Non-pigmented ciliary epithelial cell (primary cell): ENCODE results near the gene NPBWR2.

Experiments used
- DNase-seq: peaks from one replicate; pipeline ENCODE4 v3.0.0-alpha.2; 2010; ENCODE audit warnings: low read depth

Gene NPBWR2

GRCh38 chr20:64116541-64117431 lies 9.4 kb upstream of the NPBWR2 start:
- no peak for DNase-seq

GRCh38 chr20:64116016-64116415 lies 8.7 kb upstream of the NPBWR2 start:
- DNase-seq = no peak

- no peak for DNase-seq
Measured at GRCh38 chr20:64115171-64115911, 8.0 kb upstream of the NPBWR2 start.

GRCh38 chr20:64114356-64114971 lies 7.1 kb upstream of the NPBWR2 start:
- DNase-seq = no peak

- no peak for DNase-seq
Measured at GRCh38 chr20:64113796-64114355, 6.5 kb upstream of the NPBWR2 start.

DNA sequence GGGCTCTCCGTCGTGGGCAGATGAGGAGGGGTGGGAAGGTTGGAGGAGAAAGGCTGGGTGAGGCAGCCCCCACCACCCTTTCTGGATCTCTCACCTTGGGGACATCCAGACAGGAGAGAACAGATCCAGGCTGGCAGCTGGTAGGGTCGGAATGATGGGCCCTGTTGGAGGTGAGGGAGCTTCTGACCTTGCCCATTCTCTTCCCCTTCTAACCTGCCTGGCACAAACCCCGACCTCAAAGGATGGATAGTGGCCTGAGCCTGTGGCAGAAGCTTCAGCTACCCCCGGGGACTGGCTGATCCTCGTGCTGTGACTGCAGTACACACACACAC lies 6.0 kb upstream of the NPBWR2 start:
- no peak for DNase-seq

GRCh38 chr20:64112691-64113443 lies 5.5 kb upstream of the NPBWR2 start:
- no peak for DNase-seq

DNA sequence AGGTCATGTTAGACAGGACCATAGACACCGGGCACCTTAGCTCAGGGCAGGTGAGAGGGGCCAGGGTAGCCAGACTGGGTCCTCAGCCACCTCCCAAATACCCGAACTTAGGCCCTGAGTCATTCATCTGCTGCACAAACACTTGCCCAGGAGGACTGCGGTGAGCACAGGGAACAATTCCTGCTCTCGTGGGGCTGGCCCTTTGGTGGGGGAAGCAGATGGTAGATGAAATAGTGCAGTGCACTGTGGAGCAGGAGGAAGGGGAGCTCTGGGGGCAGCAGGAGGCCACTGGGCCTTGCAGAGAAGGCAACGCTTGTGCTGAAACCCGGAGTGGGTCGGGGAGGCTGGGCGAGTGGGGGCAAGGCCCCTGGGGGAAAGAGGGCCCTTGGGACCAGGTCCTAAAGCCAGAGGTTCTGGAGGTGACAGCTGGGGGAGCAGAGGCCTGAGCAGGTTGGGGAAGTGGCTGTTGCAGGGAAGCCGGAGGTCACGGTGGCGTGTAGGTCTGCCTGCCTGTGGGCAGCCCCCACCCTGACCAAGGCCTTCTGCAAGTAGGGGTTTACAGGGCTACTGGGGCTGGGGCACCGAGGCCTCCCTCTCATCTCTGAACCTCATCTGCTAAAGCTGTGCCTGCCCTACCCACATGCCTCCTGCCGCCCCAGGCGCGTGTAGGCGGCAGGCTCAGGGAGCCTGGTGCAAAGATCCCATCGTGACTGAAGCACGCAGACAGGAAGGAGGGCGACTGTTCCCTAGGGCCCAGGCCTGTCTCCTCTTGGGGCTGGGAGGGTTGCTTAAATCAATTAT lies 4.7 kb upstream of the NPBWR2 start:
- no peak for DNase-seq

- no peak for DNase-seq
Measured at GRCh38 chr20:64110411-64111068, 3.2 kb upstream of the NPBWR2 start.

DNA sequence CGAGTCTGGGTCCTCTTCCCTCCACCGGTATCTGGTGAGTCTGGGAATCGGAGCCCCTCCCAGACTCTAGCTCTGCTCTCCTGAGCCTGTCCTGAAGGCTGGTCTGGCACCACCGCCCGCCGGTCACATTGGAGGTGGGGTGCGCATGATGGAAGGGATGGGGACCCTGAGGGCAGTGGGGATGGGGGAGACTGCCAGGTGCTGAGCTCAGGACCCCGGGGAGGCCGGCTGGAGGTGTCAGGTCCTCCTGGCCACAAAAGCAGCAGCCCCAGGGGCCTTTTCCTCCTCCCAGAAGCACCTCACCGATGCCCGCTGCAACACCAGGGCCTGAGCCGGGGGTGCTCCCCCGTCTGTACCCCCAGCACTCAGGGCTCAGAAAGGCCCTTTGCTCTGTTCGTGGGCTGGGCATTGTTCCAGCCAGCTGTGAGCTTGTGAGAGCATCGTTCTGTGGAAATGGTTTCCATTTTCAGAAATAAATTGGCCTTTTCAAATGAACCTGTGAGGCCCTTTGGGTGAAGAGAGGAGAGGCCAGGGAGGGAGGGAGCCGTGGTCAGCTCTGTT lies 2.5 kb upstream of the NPBWR2 start:
- DNase-seq = no peak

DNA sequence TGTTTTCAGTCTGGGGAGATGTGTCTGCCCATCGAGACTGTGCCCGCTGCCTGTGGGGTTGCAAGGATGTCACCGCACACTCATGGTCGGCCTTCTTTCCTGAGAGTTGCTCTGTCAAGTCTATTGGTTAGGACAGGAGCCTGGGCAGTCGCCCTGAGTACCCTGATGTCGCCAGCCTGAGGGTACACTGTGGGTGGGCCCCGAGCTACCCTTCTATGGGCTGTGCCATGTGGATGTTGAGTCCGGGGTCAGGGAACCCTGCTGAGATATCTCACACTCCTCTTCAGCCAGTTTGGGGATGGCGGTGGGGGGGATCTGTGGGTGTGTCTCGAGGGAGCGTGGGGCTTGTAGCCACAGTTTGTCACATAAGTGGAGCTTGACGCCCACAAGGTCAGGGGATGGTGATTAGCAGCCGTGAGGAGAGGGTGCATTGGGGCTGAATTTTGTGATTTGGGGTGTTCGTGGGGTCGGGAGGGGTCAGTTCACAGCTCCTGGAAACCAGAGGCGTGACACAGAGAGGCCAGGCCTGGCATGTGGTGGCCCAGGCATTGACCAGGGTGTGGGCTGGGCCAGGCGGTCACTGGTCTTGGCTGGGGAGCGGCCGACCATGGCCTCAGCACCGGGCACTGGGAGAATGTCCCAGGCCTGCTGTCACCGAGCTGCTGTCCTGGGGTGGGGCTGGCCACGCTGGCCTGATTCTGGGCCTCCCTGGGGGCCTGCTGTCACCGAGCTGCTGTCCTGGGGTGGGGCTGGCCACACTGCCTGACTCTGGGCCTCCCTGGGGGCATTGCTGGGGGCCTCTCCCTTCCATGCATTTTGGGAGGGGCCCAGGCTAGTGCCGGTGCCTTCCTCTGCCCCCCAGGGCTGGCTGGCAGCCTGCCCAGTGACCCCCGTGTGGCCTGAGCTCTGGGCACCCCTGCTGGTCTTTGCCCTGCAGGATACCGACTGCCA lies 1.6 kb upstream of the NPBWR2 start:
- DNase-seq = no peak

- DNase-seq = no peak
Measured at GRCh38 chr20:64107736-64108457, 532 bp upstream of the NPBWR2 start.

GRCh38 chr20:64106435-64106961 lies 867 bp downstream of the NPBWR2 start:
- DNase-seq = no peak

GRCh38 chr20:64105846-64106434 lies 1.4 kb downstream of the NPBWR2 start:
- no peak for DNase-seq

DNA sequence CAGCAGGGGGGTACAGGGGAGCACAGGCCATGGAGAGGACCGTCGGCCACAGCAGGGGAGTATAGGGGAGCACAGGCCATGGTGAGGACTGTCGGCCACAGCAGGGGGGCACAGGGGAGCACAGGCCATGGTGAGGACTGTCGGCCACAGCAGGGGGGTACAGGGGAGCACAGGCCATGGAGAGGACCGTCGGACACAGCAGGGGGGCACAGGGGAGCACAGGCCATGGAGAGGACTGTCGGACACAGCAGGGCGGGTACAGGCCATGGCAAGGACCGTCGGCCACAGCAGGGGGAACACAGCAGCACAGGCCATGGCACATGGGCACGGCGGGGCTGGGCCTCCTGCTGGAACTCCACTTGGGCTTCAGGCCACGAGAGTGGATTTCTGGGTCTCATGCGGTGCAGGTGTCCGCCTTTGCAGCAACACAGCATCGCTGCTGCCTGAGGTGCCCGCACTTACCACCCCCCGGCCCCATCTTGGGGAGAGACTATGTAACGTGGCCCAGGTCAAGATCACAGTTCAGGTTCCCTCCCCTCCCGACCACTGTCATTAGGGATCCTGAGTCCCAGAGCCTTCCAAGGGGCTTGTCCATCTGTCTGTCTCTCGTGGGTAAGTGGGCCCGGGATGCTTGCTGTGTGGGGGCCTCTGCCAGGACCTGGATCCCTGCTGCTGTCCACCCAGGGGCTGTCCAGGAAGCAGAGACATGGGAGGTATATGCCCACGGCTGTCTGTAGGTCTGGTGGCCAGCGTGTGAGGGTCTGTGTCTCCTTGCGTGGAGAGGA lies 2.5 kb downstream of the NPBWR2 start:
- DNase-seq = no peak

DNA sequence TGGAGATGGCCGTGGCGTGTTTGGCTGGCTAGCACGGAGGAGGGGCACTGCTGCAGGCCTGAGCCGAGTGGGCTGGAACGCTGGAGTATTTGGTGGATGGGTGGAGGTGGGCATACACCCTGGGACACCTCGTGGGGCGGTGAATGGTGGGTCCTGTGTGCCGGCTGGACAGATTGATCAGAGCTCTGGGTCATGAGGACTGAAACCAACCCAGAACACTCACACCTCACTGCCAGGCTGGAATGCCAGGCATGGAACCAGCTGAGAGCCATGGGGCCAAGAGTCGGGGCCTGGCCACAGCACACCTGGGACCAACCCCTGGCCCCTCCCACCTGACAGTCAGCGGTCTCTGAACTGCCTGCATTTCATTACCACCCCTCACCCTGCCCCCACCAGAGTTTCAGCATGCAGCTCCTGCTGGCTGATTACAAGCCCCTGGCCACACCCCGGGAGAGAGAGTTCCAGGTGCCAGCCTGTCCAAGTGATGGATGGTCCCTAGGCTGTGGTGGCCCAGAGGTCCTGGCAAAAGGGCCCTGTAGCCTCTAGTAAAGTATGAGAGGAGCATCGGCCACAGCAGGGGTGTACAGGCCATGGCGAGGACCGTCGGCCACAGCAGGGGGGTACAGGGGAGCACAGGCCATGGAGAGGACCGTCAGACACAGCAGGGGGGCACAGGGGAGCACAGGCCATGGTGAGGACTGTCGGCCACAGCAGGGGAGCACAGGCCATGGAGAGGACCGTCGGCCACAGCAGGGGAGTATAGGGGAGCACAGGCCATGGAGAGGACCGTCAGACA lies 3.3 kb downstream of the NPBWR2 start:
- DNase-seq = no peak
